T-helper 1 cell treated with Interleukin-12 subunit alpha and Interleukin-12 subunit beta and Interleukin-4 antibody, amounts not matched to agents 30 ng/mL and 1 ng/mL, for 36 hours (primary cell): ENCODE data around the gene HNRNPAB. TPM values are rescaled to one million over a fixed set of nuclear protein-coding genes. Genes with fewer than 3 reads are reported as not detected.
"Not testable (repeated sequence)": the region's sequence is repeated elsewhere in the genome, so short reads cannot be mapped to it uniquely, and the experiment has no call there.

Experiments
- intact Hi-C: fragments of 100-400 bp; cut with micrococcal nuclease; formaldehyde crosslinking; loops from one replicate; pipeline ENCODE4 v1.15.1; 2024
- total RNA-seq: library from RNA; stranded (reverse); gene quantifications from 2 replicates; pipeline ENCODE4 v1.2.3, GENCODE V29; 2022

Gene HNRNPAB
- total RNA-seq, 1 donor from 2014 or later: 210 TPM

GRCh38 chr5:178228609-178229008 is 24.3 kb downstream of the HNRNPAB start:
- intact Hi-C loops: no loop called here

DNA sequence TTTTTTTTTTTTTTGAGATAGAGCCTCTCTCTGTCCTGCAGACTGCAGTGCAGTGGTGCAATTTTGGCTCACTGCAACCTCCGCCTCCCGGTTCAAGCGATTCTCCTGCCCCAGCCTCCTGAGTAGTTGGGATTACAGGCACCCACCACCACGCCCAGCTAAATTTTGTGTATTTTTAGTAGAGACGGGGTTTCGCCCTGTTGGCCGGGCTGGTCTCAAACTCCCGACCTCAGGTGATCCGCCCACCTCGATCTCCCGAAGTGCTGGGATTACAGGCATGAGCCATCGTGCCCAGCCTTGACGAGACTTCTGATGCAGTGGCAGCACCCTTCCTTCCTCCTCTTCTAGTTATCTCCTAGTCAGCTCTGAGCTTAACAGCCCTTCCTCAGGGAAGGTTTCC is 24.8 kb downstream of the HNRNPAB start:
- intact Hi-C loops: not testable (repeated sequence)

- intact Hi-C loops: loop anchor here (5.0 to 10.0 kb wide), 4 partner anchors 627 to 1475 kb away; partner anchors contain the start of genes HNRNPH1, ZNF354B and ZNF879
These were observed 25.5 kb downstream of the HNRNPAB start for GRCh38 chr5:178229861-178230260.

- intact Hi-C loops: loop anchor here (5.0 to 10.0 kb wide), 4 partner anchors 626 to 1474 kb away; partner anchors contain the start of genes HNRNPH1, ZNF354B and ZNF879
These were observed 26.7 kb downstream of the HNRNPAB start for GRCh38 chr5:178230879-178231538.

GRCh38 chr5:178231539-178232123 is 27.3 kb downstream of the HNRNPAB start:
- intact Hi-C loops: loop anchor here (1.0 to 10.0 kb wide), 8 partner anchors 10 to 1473 kb away; partner anchors contain the start of genes CLK4, HNRNPAB, HNRNPH1 and ZNF354B

GRCh38 chr5:178232124-178232919 is 28.0 kb downstream of the HNRNPAB start, which contains the start of gene PHYKPL:
PHYKPL (minus strand) TSS chr5:178232802; CDS start chr5:178232550, 252 bp downstream.
- intact Hi-C loops: loop anchor here (1.0 to 10.0 kb wide), 8 partner anchors 9 to 1472 kb away; partner anchors contain the start of genes CLK4, HNRNPAB, HNRNPH1 and ZNF354B

GRCh38 chr5:178232920-178233429 is 28.6 kb downstream of the HNRNPAB start:
- intact Hi-C loops: loop anchor here (1.0 to 10.0 kb wide), 8 partner anchors 8 to 1472 kb away; partner anchors contain the start of genes CLK4, HNRNPAB, HNRNPH1 and ZNF354B

DNA sequence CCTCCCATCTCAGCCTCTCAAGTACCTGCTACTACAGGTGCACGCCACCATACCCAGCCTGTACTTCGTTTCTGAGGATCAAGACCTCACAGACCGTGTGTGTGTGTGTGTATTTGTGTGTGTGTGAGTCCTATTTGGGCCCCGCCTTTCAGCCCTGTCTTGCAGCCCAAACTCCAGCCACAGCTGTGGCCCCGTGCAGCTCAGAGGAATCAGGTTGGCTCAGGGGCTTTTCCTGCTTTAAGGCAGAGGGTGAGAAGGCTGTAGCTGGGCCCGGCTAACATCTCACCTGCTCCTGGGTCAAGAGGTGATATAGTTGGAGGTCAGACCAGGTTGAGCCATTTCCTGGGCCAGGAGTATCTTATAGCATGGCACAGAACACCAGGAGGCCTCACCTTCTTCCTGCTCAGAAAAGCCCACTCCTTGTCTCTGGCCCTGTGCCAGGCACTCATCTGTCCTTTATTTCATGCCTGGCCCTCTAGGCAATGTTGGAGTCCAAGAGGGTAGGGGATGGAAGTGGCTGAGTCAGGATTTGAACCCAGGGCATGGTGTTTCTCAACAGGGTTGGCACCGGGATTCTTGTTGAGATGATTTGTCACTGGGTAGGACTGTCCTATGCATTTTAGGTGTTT is 29.9 kb downstream of the HNRNPAB start:
- intact Hi-C loops: loop anchor here (2.0 to 10.0 kb wide), 5 partner anchors 623 to 1471 kb away; partner anchors contain the start of genes HNRNPH1, ZNF354B and ZNF879

DNA sequence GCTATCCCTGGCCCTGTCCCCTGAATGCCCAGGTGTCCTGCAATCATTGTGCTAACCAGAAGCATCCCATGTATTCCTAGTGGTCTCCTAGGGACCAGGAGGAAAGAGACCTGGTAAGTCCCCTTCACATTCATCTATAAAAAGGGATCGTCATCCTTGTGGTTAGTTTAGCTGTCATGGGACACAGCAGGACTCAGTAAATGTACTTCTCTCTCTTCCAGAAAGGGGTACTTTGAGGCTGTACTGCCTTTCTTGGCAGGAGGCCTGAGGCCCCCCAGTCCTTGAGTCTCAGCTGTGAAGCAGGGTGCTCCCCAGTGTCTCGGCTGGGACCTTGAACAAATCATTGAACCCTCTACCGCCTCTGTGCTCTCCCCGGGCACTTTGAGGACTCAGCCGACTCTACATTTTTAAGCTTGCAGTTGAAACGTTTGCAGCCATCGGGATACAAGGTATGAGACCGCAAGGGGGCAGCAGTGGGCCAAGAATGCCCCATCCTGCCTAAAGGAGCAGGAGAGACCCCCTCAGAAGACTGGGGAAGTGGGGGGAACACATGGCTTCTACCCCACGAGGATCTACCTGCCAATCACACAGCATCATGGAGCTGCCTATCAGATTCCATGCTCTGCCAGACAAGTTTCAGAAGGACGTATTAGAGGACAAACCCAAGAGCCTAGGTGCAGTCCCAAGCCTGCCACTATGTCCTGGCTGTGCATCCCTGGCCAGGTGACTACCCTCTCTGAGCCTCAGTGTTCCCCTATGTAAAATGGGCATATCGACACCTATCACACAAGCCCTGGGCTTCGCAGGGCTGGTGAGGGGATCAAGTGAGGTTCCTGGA is 30.6 kb downstream of the HNRNPAB start:
- intact Hi-C loops: loop anchor here (1.0 to 10.0 kb wide), 9 partner anchors 316 to 1470 kb away; partner anchors contain the start of genes COL23A1, HNRNPH1, ZNF354A and ZNF354B

- intact Hi-C loops: loop anchor here (1.0 to 10.0 kb wide), 6 partner anchors 316 to 1469 kb away; partner anchors contain the start of genes COL23A1 and ZNF354A
These were observed 31.2 kb downstream of the HNRNPAB start for GRCh38 chr5:178235588-178235974.

- intact Hi-C loops: loop anchor here (5.0 to 10.0 kb wide), 2 partner anchors 601 to 1469 kb away; no protein-coding TSS in a partner anchor
These were observed 31.8 kb downstream of the HNRNPAB start for GRCh38 chr5:178236126-178236525.

- intact Hi-C loops: loop anchor here (5.0 to 10.0 kb wide), 2 partner anchors 601 to 1468 kb away; no protein-coding TSS in a partner anchor
These were observed 32.3 kb downstream of the HNRNPAB start for GRCh38 chr5:178236679-178237078.

DNA sequence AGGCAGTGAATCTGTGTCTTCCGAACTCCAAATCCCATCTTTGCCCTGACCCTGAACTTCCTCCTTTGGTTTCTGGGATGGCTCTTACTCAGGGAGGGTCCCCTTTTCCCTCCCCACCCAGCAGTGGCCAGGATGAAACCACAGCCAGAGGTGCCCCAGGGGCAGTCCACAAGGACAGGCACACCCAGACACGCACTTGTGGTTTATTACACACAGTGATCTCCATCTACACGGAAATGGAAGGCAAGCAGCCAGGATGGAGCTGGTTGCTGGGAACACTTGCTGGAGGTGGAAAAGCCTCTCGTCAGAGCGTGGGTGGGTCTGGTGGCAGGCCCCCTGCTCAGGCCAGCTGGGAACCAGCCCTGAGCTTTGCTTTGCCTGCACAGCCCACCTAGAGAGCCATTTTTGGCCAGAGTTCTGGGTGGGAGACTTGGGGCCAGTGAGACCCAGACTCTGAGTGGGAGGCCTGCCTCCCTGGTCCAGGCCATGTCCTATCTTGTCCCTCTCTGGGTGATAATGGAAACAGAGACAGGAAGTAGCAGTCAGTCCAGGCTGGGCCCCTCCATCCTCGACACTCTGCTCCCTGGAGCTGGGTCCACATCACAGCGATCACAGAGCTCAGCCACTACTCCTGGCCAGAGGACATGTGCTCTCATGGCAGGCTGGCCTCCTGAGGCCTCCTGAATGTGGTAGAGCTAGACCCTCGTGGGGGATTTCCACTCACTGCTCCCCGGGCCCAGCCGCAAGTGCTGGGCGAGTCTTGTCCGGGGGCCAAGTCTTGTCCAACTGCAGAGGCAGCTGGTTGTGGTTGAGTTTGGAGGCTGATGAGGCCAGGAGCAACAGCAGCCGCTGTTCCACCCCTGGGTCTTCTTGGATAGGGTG is 33.3 kb downstream of the HNRNPAB start:
- intact Hi-C loops: loop anchor here (5.0 to 10.0 kb wide), 2 partner anchors 600 to 1467 kb away; no protein-coding TSS in a partner anchor

DNA sequence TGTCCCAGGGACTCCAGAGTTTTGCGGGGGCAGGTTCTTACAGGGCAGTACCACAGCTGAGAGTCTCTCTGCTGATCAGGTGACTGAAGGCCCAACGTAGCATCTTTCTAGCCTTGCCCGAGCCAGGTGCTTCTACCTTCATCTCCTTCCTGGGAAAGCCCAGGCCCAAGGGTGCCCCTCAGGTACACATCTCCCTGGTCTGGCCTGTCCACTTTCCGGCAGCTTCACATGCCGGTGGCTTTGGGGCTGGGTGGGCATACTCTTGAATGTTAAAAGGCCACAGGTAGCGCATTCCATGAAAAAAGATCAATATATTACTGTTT is 33.9 kb downstream of the HNRNPAB start:
- intact Hi-C loops: loop anchor here (5.0 to 10.0 kb wide), 2 partner anchors 599 to 1467 kb away; no protein-coding TSS in a partner anchor

GRCh38 chr5:178238711-178239592 is 34.6 kb downstream of the HNRNPAB start:
- intact Hi-C loops: loop anchor here (5.0 to 10.0 kb wide), 2 partner anchors 598 to 1466 kb away; no protein-coding TSS in a partner anchor

GRCh38 chr5:178239626-178240301 is 35.4 kb downstream of the HNRNPAB start:
- intact Hi-C loops: loop anchor here (5.0 to 10.0 kb wide), 2 partner anchors 598 to 1465 kb away; no protein-coding TSS in a partner anchor

GRCh38 chr5:178240341-178240741 is 36.0 kb downstream of the HNRNPAB start:
- intact Hi-C loops: no loop called here
